ENCODE measurements around the gene LGALS16.
"Not testable (repeated sequence)": the region's sequence is repeated elsewhere in the genome, so short reads cannot be mapped to it uniquely, and the experiment has no call there.

LGALS16 gene

GRCh38 chr19:39669860-39670259 is 14.1 kb downstream of the LGALS16 start:
- not testable (repeated sequence) for H3K27ac Mint-ChIP-seq, H3K9me3 Mint-ChIP-seq, H3K4me1 Mint-ChIP-seq, H3K4me3 Mint-ChIP-seq, DNase-seq, ATAC-seq
- peaks cover 42% of the 10 kb centered on the region for H3K27me3 Mint-ChIP-seq

- Mint-ChIP-seq H3K27me3 (peaks cover 46% of the 10 kb centered on the region), H3K9me3 (peaks cover 0 to under 1% of the 10 kb centered on the region in 2 donors)
- no peak for ATAC-seq
These were observed 15.3 kb downstream of the LGALS16 start for GRCh38 chr19:39670998-39671397.

GRCh38 chr19:39671739-39672363 is 16.1 kb downstream of the LGALS16 start:
- peak; percentile 78 for ATAC-seq

More at GRCh38 chr19:39670998-39671397, 15.3 kb downstream of the LGALS16 start:
- DNase-seq: no peak
- H3K4me3 Mint-ChIP-seq: no peak overlapping the region
- H3K4me1 Mint-ChIP-seq: peaks cover 20% of the 10 kb centered on the region
- H3K27ac Mint-ChIP-seq: no peak overlapping the region

GRCh38 chr19:39672473-39672872 is 16.8 kb downstream of the LGALS16 start:
- Mint-ChIP-seq H3K4me1 (peaks cover 25% of the 10 kb centered on the region), H3K27me3 (peaks cover 36% of the 10 kb centered on the region), H3K4me3 (no peak overlapping the region), H3K9me3 (no peaks in the 10 kb centered on the region), H3K27ac (no peak overlapping the region)
- no peak for DNase-seq
- no peak for ATAC-seq

More at GRCh38 chr19:39671739-39672363, 16.1 kb downstream of the LGALS16 start:
- DNase-seq: peak; percentile 41 to 45
- H3K27ac Mint-ChIP-seq: no peak overlapping the region
- peaks cover 42% of the 10 kb centered on the region for H3K27me3 Mint-ChIP-seq
- peaks cover 25% of the 10 kb centered on the region for H3K4me1 Mint-ChIP-seq
- no peak overlapping the region for H3K4me3 Mint-ChIP-seq
- H3K9me3 Mint-ChIP-seq: no peaks in the 10 kb centered on the region

GRCh38 chr19:39673862-39674261 is 18.1 kb downstream of the LGALS16 start:
- ATAC-seq, H3K4me3 Mint-ChIP-seq, H3K9me3 Mint-ChIP-seq, DNase-seq: not testable (repeated sequence)
- peaks cover 35% of the 10 kb centered on the region for H3K4me1 Mint-ChIP-seq
- peak overlapping the region in 1 of 2 donors; percentile 72 for H3K27ac Mint-ChIP-seq
- H3K27me3 Mint-ChIP-seq: peaks cover 34% of the 10 kb centered on the region

GRCh38 chr19:39676004-39676403 is 20.3 kb downstream of the LGALS16 start:
- Mint-ChIP-seq H3K9me3 (no peaks in the 10 kb centered on the region), H3K4me1 (peaks cover 49% of the 10 kb centered on the region), H3K27me3 (peaks cover 27% of the 10 kb centered on the region), H3K27ac (peak overlapping the region; percentile 92 to 95), H3K4me3 (no peak overlapping the region)
- DNase-seq (peak in 1 of 2 donors; percentile 34), ATAC-seq (peak; percentile 84)

- Mint-ChIP-seq H3K27me3 (peaks cover 22% of the 10 kb centered on the region), H3K9me3 (no peaks in the 10 kb centered on the region), H3K4me3 (peak overlapping the region; percentile 4 to 33), H3K4me1 (peaks cover 40% of the 10 kb centered on the region), H3K27ac (peak overlapping the region in 1 of 2 donors; percentile 83)
- DNase-seq (no peak), ATAC-seq (no peak)
These were observed 22.5 kb downstream of the LGALS16 start for GRCh38 chr19:39677961-39678889.

- ATAC-seq (peak; percentile 87), DNase-seq (peak; percentile 12 to 37)
- H3K9me3 Mint-ChIP-seq: no peaks in the 10 kb centered on the region
- peak overlapping the region; percentile 55 to 59 for H3K4me3 Mint-ChIP-seq
- H3K4me1 Mint-ChIP-seq: peaks cover 40% of the 10 kb centered on the region
- H3K27me3 Mint-ChIP-seq: peaks cover 22% of the 10 kb centered on the region
- peak overlapping the region; percentile 57 for H3K27ac Mint-ChIP-seq
These were observed 23.5 kb downstream of the LGALS16 start for GRCh38 chr19:39679056-39679790.

- DNase-seq (no peak), ATAC-seq (peak; percentile 18)
- Mint-ChIP-seq H3K27me3 (peaks cover 22% of the 10 kb centered on the region), H3K9me3 (no peaks in the 10 kb centered on the region), H3K4me3 (peak overlapping the region; percentile 55 to 59), H3K4me1 (peaks cover 40% of the 10 kb centered on the region), H3K27ac (peak overlapping the region in 1 of 2 donors; percentile 57)
These were observed 24.1 kb downstream of the LGALS16 start for GRCh38 chr19:39679791-39680168.

GRCh38 chr19:39680593-39680992 is 24.9 kb downstream of the LGALS16 start:
- H3K9me3 Mint-ChIP-seq: no peaks in the 10 kb centered on the region
- peaks cover 15% of the 10 kb centered on the region for H3K27me3 Mint-ChIP-seq
- no peak overlapping the region for H3K4me3 Mint-ChIP-seq
- H3K4me1 Mint-ChIP-seq: peaks cover 33% of the 10 kb centered on the region
- no peak overlapping the region for H3K27ac Mint-ChIP-seq
- DNase-seq (no peak), ATAC-seq (no peak)

- peaks cover 6% of the 10 kb centered on the region for H3K27me3 Mint-ChIP-seq
- peaks cover 25% of the 10 kb centered on the region for H3K4me1 Mint-ChIP-seq
- no peak overlapping the region for H3K4me3 Mint-ChIP-seq
- no peaks in the 10 kb centered on the region for H3K9me3 Mint-ChIP-seq
- DNase-seq: no peak
- no peak overlapping the region for H3K27ac Mint-ChIP-seq
- no peak for ATAC-seq
These were observed 25.7 kb downstream of the LGALS16 start for GRCh38 chr19:39681416-39681815.

- no peak overlapping the region for H3K4me3 Mint-ChIP-seq
- no peaks in the 10 kb centered on the region for H3K9me3 Mint-ChIP-seq
- H3K4me1 Mint-ChIP-seq: peaks cover 10% of the 10 kb centered on the region
- ATAC-seq: no peak
- H3K27me3 Mint-ChIP-seq: peaks cover 6% of the 10 kb centered on the region
- no peak for DNase-seq
- H3K27ac Mint-ChIP-seq: no peak overlapping the region
These were observed 28.6 kb downstream of the LGALS16 start for GRCh38 chr19:39684267-39684666.

- Mint-ChIP-seq H3K4me3 (no peak overlapping the region), H3K27ac (no peak overlapping the region), H3K9me3 (no peaks in the 10 kb centered on the region), H3K4me1 (no peaks in the 10 kb centered on the region), H3K27me3 (peaks cover 29% of the 10 kb centered on the region)
- ATAC-seq (no peak), DNase-seq (no peak)
These were observed 31.0 kb downstream of the LGALS16 start for GRCh38 chr19:39686739-39687138.

GRCh38 chr19:39688637-39689036 is 32.9 kb downstream of the LGALS16 start:
- DNase-seq, H3K27ac Mint-ChIP-seq, H3K4me3 Mint-ChIP-seq, H3K4me1 Mint-ChIP-seq, ATAC-seq, H3K9me3 Mint-ChIP-seq: not testable (repeated sequence)
- H3K27me3 Mint-ChIP-seq: peaks cover 41% of the 10 kb centered on the region

- Mint-ChIP-seq H3K27ac (no peak overlapping the region), H3K27me3 (peaks cover 61% of the 10 kb centered on the region), H3K9me3 (no peaks in the 10 kb centered on the region), H3K4me1 (no peaks in the 10 kb centered on the region), H3K4me3 (no peak overlapping the region)
- DNase-seq (no peak), ATAC-seq (no peak)
These were observed 36.5 kb downstream of the LGALS16 start for GRCh38 chr19:39692166-39692565.

Data from stimulated activated naive CD8-positive, alpha-beta T cell treated with anti-CD3 and anti-CD28 coated beads, Interleukin-15, amount 100 ng/mL, for 72 hours (primary cell).